ENCODE data around the gene DGKI. TPM values are rescaled to one million over a fixed set of nuclear protein-coding genes. Genes with fewer than 3 reads are reported as not detected.

DGKI gene
- total RNA-seq, 2 experiments from 2014 or later, result 0.53 to 0.91 TPM

GRCh38 chr7:137501562-137501961 is 345.2 kb downstream of the DGKI start:
- no peaks in the 10 kb centered on the region for H3K36me3 Mint-ChIP-seq (ENCODE audit: low read depth)

GRCh38 chr7:137492889-137493288 is 353.9 kb downstream of the DGKI start:
- POLR2A ChIA-PET, result no interaction called here
- CTCF ChIA-PET, result no interaction called here
- no peaks in the 10 kb centered on the region for H3K4me1 Mint-ChIP-seq
- no peaks in the 10 kb centered on the region for H3K27me3 Mint-ChIP-seq
- no peaks in the 10 kb centered on the region for H3K36me3 Mint-ChIP-seq (ENCODE audit: low read depth)
- peaks cover 3% of the 10 kb centered on the region for H3K9me3 Mint-ChIP-seq
- DNase-seq, result no peak
- H3K4me3 Mint-ChIP-seq, result no peak overlapping the region
- H3K27ac Mint-ChIP-seq, result no peak overlapping the region

More at GRCh38 chr7:137501562-137501961, 345.2 kb downstream of the DGKI start:
- Mint-ChIP-seq H3K27me3 (no peaks in the 10 kb centered on the region), H3K4me1 (no peaks in the 10 kb centered on the region), H3K9me3 (no peaks in the 10 kb centered on the region), H3K4me3 (no peak overlapping the region), H3K27ac (no peak overlapping the region)
- CTCF ChIA-PET, result no interaction called here
- POLR2A ChIA-PET, result no interaction called here
- DNase-seq, result no peak

GRCh38 chr7:137489880-137490279 is 356.9 kb downstream of the DGKI start:
- Mint-ChIP-seq H3K4me1 (no peaks in the 10 kb centered on the region), H3K27me3 (no peaks in the 10 kb centered on the region), H3K9me3 (peaks cover 3% of the 10 kb centered on the region), H3K4me3 (no peak overlapping the region), H3K27ac (no peak overlapping the region), H3K36me3 (ENCODE audit: low read depth) (no peaks in the 10 kb centered on the region)
- DNase-seq, result no peak
- ChIA-PET CTCF (no interaction called here), POLR2A (no interaction called here)

- DNase-seq, result no peak
- no peaks in the 10 kb centered on the region for H3K36me3 Mint-ChIP-seq (ENCODE audit: low read depth)
- ChIA-PET POLR2A (no interaction called here), CTCF (interaction anchor here (0.5 kb wide), 1 partner anchor 362 kb away, joined by 4 read pairs; no protein-coding TSS in a partner anchor)
- no peak overlapping the region for H3K4me3 Mint-ChIP-seq
- no peaks in the 10 kb centered on the region for H3K4me1 Mint-ChIP-seq
- H3K27me3 Mint-ChIP-seq, result no peaks in the 10 kb centered on the region
- H3K27ac Mint-ChIP-seq, result no peak overlapping the region
- no peaks in the 10 kb centered on the region for H3K9me3 Mint-ChIP-seq
Observed at GRCh38 chr7:137488038-137488437, 358.7 kb downstream of the DGKI start.

GRCh38 chr7:137485818-137486217 is 361.0 kb downstream of the DGKI start:
- Mint-ChIP-seq H3K36me3 (ENCODE audit: low read depth) (no peaks in the 10 kb centered on the region), H3K4me1 (no peaks in the 10 kb centered on the region), H3K27me3 (no peaks in the 10 kb centered on the region), H3K27ac (no peak overlapping the region), H3K4me3 (no peak overlapping the region), H3K9me3 (no peaks in the 10 kb centered on the region)
- CTCF ChIA-PET, result no interaction called here
- POLR2A ChIA-PET, result no interaction called here
- no peak for DNase-seq

- CTCF ChIA-PET, result no interaction called here
- no peak for DNase-seq
- no peaks in the 10 kb centered on the region for H3K4me1 Mint-ChIP-seq
- H3K27ac Mint-ChIP-seq, result no peak overlapping the region
- H3K4me3 Mint-ChIP-seq, result no peak overlapping the region
- no peaks in the 10 kb centered on the region for H3K36me3 Mint-ChIP-seq (ENCODE audit: low read depth)
- POLR2A ChIA-PET, result no interaction called here
- H3K27me3 Mint-ChIP-seq, result no peaks in the 10 kb centered on the region
- no peaks in the 10 kb centered on the region for H3K9me3 Mint-ChIP-seq
Observed at GRCh38 chr7:137484326-137484725, 362.4 kb downstream of the DGKI start.

GRCh38 chr7:137482466-137482865 is 364.3 kb downstream of the DGKI start:
- ChIA-PET POLR2A (no interaction called here), CTCF (no interaction called here)
- Mint-ChIP-seq H3K27me3 (no peaks in the 10 kb centered on the region), H3K36me3 (ENCODE audit: low read depth) (no peaks in the 10 kb centered on the region), H3K27ac (no peak overlapping the region), H3K9me3 (no peaks in the 10 kb centered on the region), H3K4me3 (no peak overlapping the region), H3K4me1 (no peaks in the 10 kb centered on the region)
- no peak for DNase-seq

- H3K36me3 Mint-ChIP-seq (ENCODE audit: low read depth), result no peaks in the 10 kb centered on the region
- ChIA-PET CTCF (no interaction called here), POLR2A (no interaction called here)
- no peak overlapping the region for H3K27ac Mint-ChIP-seq
- no peaks in the 10 kb centered on the region for H3K27me3 Mint-ChIP-seq
- no peaks in the 10 kb centered on the region for H3K4me1 Mint-ChIP-seq
- no peak for DNase-seq
- H3K9me3 Mint-ChIP-seq, result no peaks in the 10 kb centered on the region
- H3K4me3 Mint-ChIP-seq, result no peak overlapping the region
Observed at GRCh38 chr7:137480824-137481365, 365.9 kb downstream of the DGKI start.

GRCh38 chr7:137480401-137480800 is 366.4 kb downstream of the DGKI start:
- DNase-seq, result no peak
- Mint-ChIP-seq H3K9me3 (no peaks in the 10 kb centered on the region), H3K4me1 (no peaks in the 10 kb centered on the region), H3K36me3 (ENCODE audit: low read depth) (no peaks in the 10 kb centered on the region), H3K4me3 (no peak overlapping the region), H3K27ac (no peak overlapping the region), H3K27me3 (no peaks in the 10 kb centered on the region)
- POLR2A ChIA-PET, result no interaction called here
- CTCF ChIA-PET, result no interaction called here

- H3K4me1 Mint-ChIP-seq, result no peaks in the 10 kb centered on the region
Observed at GRCh38 chr7:137476937-137477336, 369.8 kb downstream of the DGKI start.

GRCh38 chr7:137475966-137476365 is 370.8 kb downstream of the DGKI start:
- no peak overlapping the region for H3K27ac Mint-ChIP-seq
- no peaks in the 10 kb centered on the region for H3K27me3 Mint-ChIP-seq
- H3K4me1 Mint-ChIP-seq, result no peaks in the 10 kb centered on the region
- no peaks in the 10 kb centered on the region for H3K36me3 Mint-ChIP-seq (ENCODE audit: low read depth)
- CTCF ChIA-PET, result no interaction called here
- H3K9me3 Mint-ChIP-seq, result no peaks in the 10 kb centered on the region
- H3K4me3 Mint-ChIP-seq, result no peak overlapping the region
- POLR2A ChIA-PET, result no interaction called here
- DNase-seq, result no peak

More at GRCh38 chr7:137476937-137477336, 369.8 kb downstream of the DGKI start:
- ChIA-PET CTCF (no interaction called here), POLR2A (no interaction called here)
- no peaks in the 10 kb centered on the region for H3K27me3 Mint-ChIP-seq
- no peaks in the 10 kb centered on the region for H3K36me3 Mint-ChIP-seq (ENCODE audit: low read depth)
- H3K9me3 Mint-ChIP-seq, result no peaks in the 10 kb centered on the region
- DNase-seq, result no peak
- H3K27ac Mint-ChIP-seq, result no peak overlapping the region
- H3K4me3 Mint-ChIP-seq, result no peak overlapping the region

- no peak overlapping the region for H3K4me3 Mint-ChIP-seq
- no peak for DNase-seq
- H3K9me3 Mint-ChIP-seq, result no peaks in the 10 kb centered on the region
- ChIA-PET POLR2A (no interaction called here), CTCF (no interaction called here)
- no peaks in the 10 kb centered on the region for H3K27me3 Mint-ChIP-seq
- no peaks in the 10 kb centered on the region for H3K4me1 Mint-ChIP-seq
- H3K27ac Mint-ChIP-seq, result no peak overlapping the region
- no peaks in the 10 kb centered on the region for H3K36me3 Mint-ChIP-seq (ENCODE audit: low read depth)
Observed at GRCh38 chr7:137474540-137475026, 372.2 kb downstream of the DGKI start.

GRCh38 chr7:137471128-137471527 is 375.6 kb downstream of the DGKI start:
- POLR2A ChIA-PET, result no interaction called here
- no peaks in the 10 kb centered on the region for H3K36me3 Mint-ChIP-seq (ENCODE audit: low read depth)
- no peaks in the 10 kb centered on the region for H3K9me3 Mint-ChIP-seq
- H3K27me3 Mint-ChIP-seq, result no peaks in the 10 kb centered on the region
- no peak overlapping the region for H3K27ac Mint-ChIP-seq
- H3K4me3 Mint-ChIP-seq, result no peak overlapping the region
- DNase-seq, result no peak
- H3K4me1 Mint-ChIP-seq, result no peaks in the 10 kb centered on the region
- CTCF ChIA-PET, result no interaction called here

GRCh38 chr7:137469858-137470257 is 376.9 kb downstream of the DGKI start:
- CTCF ChIA-PET, result no interaction called here
- no peaks in the 10 kb centered on the region for H3K4me1 Mint-ChIP-seq
- H3K4me3 Mint-ChIP-seq, result no peak overlapping the region
- H3K27ac Mint-ChIP-seq, result no peak overlapping the region
- no peaks in the 10 kb centered on the region for H3K27me3 Mint-ChIP-seq
- DNase-seq, result no peak
- H3K36me3 Mint-ChIP-seq (ENCODE audit: low read depth), result no peaks in the 10 kb centered on the region
- H3K9me3 Mint-ChIP-seq, result no peaks in the 10 kb centered on the region
- POLR2A ChIA-PET, result no interaction called here

Data from activated CD4-positive, alpha-beta memory T cell treated with anti-CD3 and anti-CD28 coated beads, Interleukin-2, amount 10 ng/mL, durations not matched to agents 7 days and 5 days (primary cell).